ENCODE data around the gene UBE3C. TPM values are rescaled to one million over a fixed set of nuclear protein-coding genes. Genes with fewer than 3 reads are reported as not detected.

The UBE3C gene
- total RNA-seq, 2 donors from 2014 or later = 35.8 to 35.9 TPM

DNA sequence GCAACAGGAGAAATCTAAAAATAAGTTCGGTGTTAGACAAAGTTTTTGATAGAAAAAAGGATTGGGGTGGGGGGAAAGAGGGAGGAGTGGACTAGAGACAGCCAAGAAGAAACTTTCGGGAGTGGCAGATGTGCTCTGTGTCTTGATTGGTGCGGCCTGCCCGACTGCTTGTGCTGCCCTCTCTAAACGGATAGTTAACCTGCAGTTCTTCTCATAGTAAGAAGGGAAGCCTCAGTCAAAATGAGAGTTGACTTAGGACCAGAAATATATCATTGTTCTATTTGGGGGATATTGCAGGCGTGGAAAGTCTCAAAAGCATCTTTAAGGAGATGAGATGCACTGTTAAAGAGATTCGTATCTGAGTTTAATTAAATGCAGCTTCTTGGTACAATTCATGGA lies 39.3 kb downstream of the UBE3C start:
- no peak overlapping the region for H3K27ac ChIP-seq
- intact Hi-C loops (cut with DNase I) = no loop called here
- H3K9me3 ChIP-seq = no peaks in the 10 kb centered on the region
- H3K4me3 ChIP-seq = no peak overlapping the region
- WGBS, 2 donors = 84 to 90% methylated on average over 7 of the region's 7 CpGs
- DNase-seq (no peak), ATAC-seq (no peak)
- H3K4me1 ChIP-seq = no peaks in the 10 kb centered on the region
- H3K36me3 ChIP-seq (replicated peaks in 1 of 2; ENCODE audit: insufficient read depth in 1 of 2, low read depth in 2 of 2) = peaks cover 4 to 20% of the 10 kb centered on the region in 2 donors
- H3K27me3 ChIP-seq = no peaks in the 10 kb centered on the region
- TF ChIP-seq POLR2A (IDR thresholded peaks at IDR 0.05) (no peak), CTCF (IDR thresholded peaks at IDR 0.05) (no peak)

DNA sequence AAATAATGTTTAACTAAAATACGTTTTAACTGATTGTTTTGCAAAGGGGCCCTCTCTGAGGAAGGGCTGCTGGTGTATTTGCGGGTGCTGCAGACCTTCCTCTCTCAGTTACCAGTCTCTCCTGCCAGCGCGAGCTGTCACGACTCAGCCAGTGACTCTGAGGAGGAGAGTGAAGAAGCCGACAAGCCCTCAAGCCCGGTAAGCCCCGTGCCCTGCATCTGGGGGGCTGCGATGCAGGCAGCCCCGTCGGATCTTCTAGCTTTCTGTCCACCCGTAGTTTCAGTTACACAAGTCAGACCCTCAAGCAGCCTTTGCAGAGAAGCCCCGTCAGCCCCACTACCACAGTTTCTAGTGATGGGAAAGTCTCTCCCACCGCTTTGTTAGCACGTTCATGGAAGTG lies 45.1 kb downstream of the UBE3C start:
- Histone ChIP-seq H3K27ac (no peak overlapping the region), H3K4me1 (no peaks in the 10 kb centered on the region), H3K36me3 (replicated peaks in 1 of 2; ENCODE audit: insufficient read depth in 1 of 2, low read depth in 2 of 2) (peaks cover 10 to 28% of the 10 kb centered on the region in 2 donors), H3K4me3 (no peak overlapping the region), H3K27me3 (no peaks in the 10 kb centered on the region), H3K9me3 (no peaks in the 10 kb centered on the region)
- TF ChIP-seq CTCF (IDR thresholded peaks at IDR 0.05) = no peak
- TF ChIP-seq POLR2A (IDR thresholded peaks at IDR 0.05) = no peak
- 91 to 92% methylated on average over 15 of the region's 15 CpGs for WGBS, 2 donors
- DNase-seq (no peak), ATAC-seq (no peak)
- intact Hi-C loops (cut with DNase I) = no loop called here

GRCh38 chr7:157188091-157188665 lies 49.5 kb downstream of the UBE3C start:
- TF ChIP-seq CTCF (IDR thresholded peaks at IDR 0.05) = no peak
- TF ChIP-seq POLR2A (IDR thresholded peaks at IDR 0.05) = no peak
- Histone ChIP-seq H3K27ac (no peak overlapping the region), H3K27me3 (no peaks in the 10 kb centered on the region), H3K36me3 (replicated peaks in 1 of 2; ENCODE audit: insufficient read depth in 1 of 2, low read depth in 2 of 2) (peaks cover 7 to 20% of the 10 kb centered on the region in 2 donors), H3K9me3 (no peaks in the 10 kb centered on the region), H3K4me1 (peaks cover 10% of the 10 kb centered on the region), H3K4me3 (no peak overlapping the region)
- 76 to 85% methylated on average over 7 to 8 of the region's 8 CpGs for WGBS, 2 donors
- DNase-seq (no peak), ATAC-seq (no peak)
- intact Hi-C loops (cut with DNase I) = no loop called here

GRCh38 chr7:157189405-157189804 lies 50.7 kb downstream of the UBE3C start:
- intact Hi-C loops (cut with DNase I) = no loop called here
- no peaks in the 10 kb centered on the region for H3K9me3 ChIP-seq
- no peak for DNase-seq
- WGBS, 2 donors = 91 to 92% methylated on average over 6 of the region's 6 CpGs
- H3K27ac ChIP-seq = no peak overlapping the region
- no peaks in the 10 kb centered on the region for H3K27me3 ChIP-seq
- H3K4me1 ChIP-seq = peaks cover 15% of the 10 kb centered on the region
- no peak for TF ChIP-seq POLR2A (IDR thresholded peaks at IDR 0.05)
- no peak for TF ChIP-seq CTCF (IDR thresholded peaks at IDR 0.05)
- no peak for ATAC-seq
- H3K36me3 ChIP-seq (replicated peaks in 1 of 2; ENCODE audit: insufficient read depth in 1 of 2, low read depth in 2 of 2) = peaks cover 0 to 16% of the 10 kb centered on the region in 2 donors
- no peak overlapping the region for H3K4me3 ChIP-seq

DNA sequence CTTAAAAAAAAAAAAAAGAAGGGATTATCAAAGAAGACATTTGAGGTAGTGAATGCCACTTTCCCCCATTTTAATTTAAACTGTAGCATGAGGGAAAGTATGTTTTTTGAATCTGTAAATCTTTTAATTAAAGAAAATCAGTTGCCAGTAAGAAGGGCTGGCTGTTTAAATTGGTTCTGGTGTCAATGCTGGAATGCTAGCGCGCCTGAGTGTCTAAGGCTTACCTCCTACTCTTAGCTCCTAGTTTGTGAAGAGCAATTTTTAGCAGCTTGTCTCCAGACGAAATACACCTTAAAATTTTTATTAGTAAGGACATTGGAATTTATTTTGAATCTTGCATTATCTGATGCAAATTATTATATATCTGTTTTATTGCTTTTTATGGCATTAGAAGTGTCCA lies 54.1 kb downstream of the UBE3C start:
- Histone ChIP-seq H3K27ac (peak overlapping the region in 1 of 4 donors; percentile 64), H3K36me3 (replicated peaks in 1 of 2; ENCODE audit: insufficient read depth in 1 of 2, low read depth in 2 of 2) (peaks cover 0 to 11% of the 10 kb centered on the region in 2 donors), H3K4me3 (no peak overlapping the region), H3K4me1 (peaks cover 15% of the 10 kb centered on the region), H3K27me3 (no peaks in the 10 kb centered on the region), H3K9me3 (no peaks in the 10 kb centered on the region)
- TF ChIP-seq CTCF (IDR thresholded peaks at IDR 0.05) (no peak), POLR2A (IDR thresholded peaks at IDR 0.05) (no peak)
- DNase-seq (no peak), ATAC-seq (no peak)
- whole genome bisulfite sequencing, 2 donors = 80 to 83% methylated on average over 3 of the region's 3 CpGs
- intact Hi-C loops (cut with DNase I) = no loop called here
